GM12878 (cell line): Measurements from ENCODE around the gene PRKG1. TPM values are rescaled to one million over a fixed set of nuclear protein-coding genes. Genes with fewer than 3 reads are reported as not detected.

ENCODE experiments used
- BHLHE40 ChIP-seq, 2 experiments: fragments of 450-650 bp in 1 of 2; IDR thresholded peaks; 2 replicates each; pipeline ENCODE4 v1.6.1; 2011 to 2017; ENCODE audit warnings: low read depth in 2 of 2, borderline replicate concordance in 1 of 2, improper control_type of control experiment in 1 of 2, low read length in 1 of 2, mild to moderate bottlenecking in 1 of 2
- EGR1 ChIP-seq, 2 experiments: IDR thresholded peaks; 1 replicate in 1 of 2; 2 replicates in 1 of 2; pipeline ENCODE4 v1.6.1; 2011 to 2012; ENCODE audit warnings: low read depth in 2 of 2, low read length in 2 of 2, borderline replicate concordance in 1 of 2, mild to moderate bottlenecking in 1 of 2, moderate library complexity in 1 of 2
- MEF2A ChIP-seq: IDR thresholded peaks from 2 replicates; pipeline ENCODE4 v1.6.1; 2011; ENCODE audit warnings: low read depth, mild to moderate bottlenecking, low read length, moderate library complexity; ENCODE audit not compliant: insufficient read depth
- NBN ChIP-seq: fragments of 450-650 bp; IDR thresholded peaks from 2 replicates; pipeline ENCODE4 v1.6.1; 2016
- NFIC ChIP-seq: IDR thresholded peaks from 2 replicates; pipeline ENCODE4 v1.6.1; 2012; ENCODE audit warnings: low read depth, mild to moderate bottlenecking, inconsistent platforms, low read length, moderate library complexity
- POLR2AphosphoS2 ChIP-seq: IDR thresholded peaks from 2 replicates; pipeline ENCODE4 v1.6.1; 2011; ENCODE audit warnings: low read depth, mild to moderate bottlenecking, low read length, improper control_type of control experiment, moderate library complexity
- PRDM15 ChIP-seq: fragments of 450-650 bp; formaldehyde crosslinking; IDR thresholded peaks from 2 replicates; pipeline ENCODE4 v1.4.0; 2020; ENCODE audit warnings: mild to moderate bottlenecking, moderate library complexity
- polyA plus RNA-seq, 11 experiments: library from polyadenylated mRNA; depleted of rRNA in 4 of 11; unstranded in 6 of 11; stranded (reverse) in 5 of 11; fragments of >200 nt; fragmentation: Nextera tagmentation in 4 of 11; fragmentation: Illumina TruSeq in 1 of 11; extraction: Ambion mirVana in 4 of 11; extraction: Trizol in 1 of 11; gene quantifications; 1 replicate in 1 of 11; 2 replicates in 10 of 11; pipeline versions ENCODE4 v1.2.1 to v1.2.3, GENCODE V29; 2011 to 2016; ENCODE audit warnings: inconsistent platforms in 2 of 11, missing spikeins in 2 of 11, low read depth in 1 of 11
- total RNA-seq, 4 experiments: library from RNA; depleted of rRNA in 3 of 4; stranded (reverse); fragments of >200 nt in 3 of 4; fragmentation: Illumina TruSeq in 1 of 4; extraction: Trizol in 1 of 4; gene quantifications; 2 replicates each; pipeline versions ENCODE4 v1.2.1 to v1.2.3, GENCODE V29; 2013 to 2021
- TF ChIP-seq, protein P1 (sequence below): IDR thresholded peaks from 2 replicates; pipeline ENCODE4 v1.6.1; 2012; ENCODE audit warnings: improper control_type of control experiment, low read depth, low read length; ENCODE audit not compliant: insufficient replicate concordance
- TF ChIP-seq, protein P2 (sequence below): fragments of 450-650 bp; IDR thresholded peaks from 2 replicates; pipeline ENCODE4 v1.6.1; 2017; ENCODE audit warnings: mild to moderate bottlenecking, low read depth, inconsistent platforms; ENCODE audit not compliant: poor library complexity, severe bottlenecking

PRKG1 gene
- total and polyA plus RNA-seq, 10 of the 15 experiments (the other 5 are each of a cell fraction or from before 2014, with no cell fraction given), result 0.04 to 0.05 TPM; not detected in 8

DNA sequence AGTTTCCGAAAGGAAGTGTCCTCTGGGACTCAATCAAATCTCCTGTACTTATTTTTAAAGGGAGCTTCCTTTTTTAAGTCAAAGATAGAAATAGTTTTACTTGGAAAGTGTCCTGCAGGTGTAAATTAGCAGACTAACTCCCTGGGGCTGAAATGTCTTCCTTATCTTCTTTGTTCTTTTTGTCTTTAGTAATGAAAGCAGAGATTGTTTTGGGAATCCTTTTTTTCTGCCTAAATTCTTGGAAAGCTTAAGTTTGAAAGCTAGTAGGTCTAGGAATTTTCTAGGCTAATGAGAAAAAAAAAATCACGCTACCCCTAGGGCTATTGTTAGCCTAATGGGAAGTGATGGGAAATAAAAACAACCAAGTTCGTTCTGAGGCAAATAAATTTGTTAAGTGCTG is 764.2 kb downstream of the PRKG1 start (continued):
- TF ChIP-seq EGR1 (IDR thresholded peaks at IDR 0.05; ENCODE audit: borderline replicate concordance in 1 of 2, low read depth in 2 of 2, low read length in 2 of 2) (no peak), BHLHE40 (IDR thresholded peaks at IDR 0.05; ENCODE audit: borderline replicate concordance in 1 of 2, low read depth in 2 of 2, low read length in 1 of 2) (no peak), POLR2AphosphoS2 (no peak), PRDM15 (no peak), NFIC (no peak), NBN (no peak), MEF2A (no peak)
- TF ChIP-seq, protein P1, sequence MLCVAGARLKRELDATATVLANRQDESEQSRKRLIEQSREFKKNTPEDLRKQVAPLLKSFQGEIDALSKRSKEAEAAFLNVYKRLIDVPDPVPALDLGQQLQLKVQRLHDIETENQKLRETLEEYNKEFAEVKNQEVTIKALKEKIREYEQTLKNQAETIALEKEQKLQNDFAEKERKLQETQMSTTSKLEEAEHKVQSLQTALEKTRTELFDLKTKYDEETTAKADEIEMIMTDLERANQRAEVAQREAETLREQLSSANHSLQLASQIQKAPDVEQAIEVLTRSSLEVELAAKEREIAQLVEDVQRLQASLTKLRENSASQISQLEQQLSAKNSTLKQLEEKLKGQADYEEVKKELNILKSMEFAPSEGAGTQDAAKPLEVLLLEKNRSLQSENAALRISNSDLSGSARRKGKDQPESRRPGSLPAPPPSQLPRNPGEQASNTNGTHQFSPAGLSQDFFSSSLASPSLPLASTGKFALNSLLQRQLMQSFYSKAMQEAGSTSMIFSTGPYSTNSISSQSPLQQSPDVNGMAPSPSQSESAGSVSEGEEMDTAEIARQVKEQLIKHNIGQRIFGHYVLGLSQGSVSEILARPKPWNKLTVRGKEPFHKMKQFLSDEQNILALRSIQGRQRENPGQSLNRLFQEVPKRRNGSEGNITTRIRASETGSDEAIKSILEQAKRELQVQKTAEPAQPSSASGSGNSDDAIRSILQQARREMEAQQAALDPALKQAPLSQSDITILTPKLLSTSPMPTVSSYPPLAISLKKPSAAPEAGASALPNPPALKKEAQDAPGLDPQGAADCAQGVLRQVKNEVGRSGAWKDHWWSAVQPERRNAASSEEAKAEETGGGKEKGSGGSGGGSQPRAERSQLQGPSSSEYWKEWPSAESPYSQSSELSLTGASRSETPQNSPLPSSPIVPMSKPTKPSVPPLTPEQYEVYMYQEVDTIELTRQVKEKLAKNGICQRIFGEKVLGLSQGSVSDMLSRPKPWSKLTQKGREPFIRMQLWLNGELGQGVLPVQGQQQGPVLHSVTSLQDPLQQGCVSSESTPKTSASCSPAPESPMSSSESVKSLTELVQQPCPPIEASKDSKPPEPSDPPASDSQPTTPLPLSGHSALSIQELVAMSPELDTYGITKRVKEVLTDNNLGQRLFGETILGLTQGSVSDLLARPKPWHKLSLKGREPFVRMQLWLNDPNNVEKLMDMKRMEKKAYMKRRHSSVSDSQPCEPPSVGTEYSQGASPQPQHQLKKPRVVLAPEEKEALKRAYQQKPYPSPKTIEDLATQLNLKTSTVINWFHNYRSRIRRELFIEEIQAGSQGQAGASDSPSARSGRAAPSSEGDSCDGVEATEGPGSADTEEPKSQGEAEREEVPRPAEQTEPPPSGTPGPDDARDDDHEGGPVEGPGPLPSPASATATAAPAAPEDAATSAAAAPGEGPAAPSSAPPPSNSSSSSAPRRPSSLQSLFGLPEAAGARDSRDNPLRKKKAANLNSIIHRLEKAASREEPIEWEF, result no peak
- TF ChIP-seq, protein P2, sequence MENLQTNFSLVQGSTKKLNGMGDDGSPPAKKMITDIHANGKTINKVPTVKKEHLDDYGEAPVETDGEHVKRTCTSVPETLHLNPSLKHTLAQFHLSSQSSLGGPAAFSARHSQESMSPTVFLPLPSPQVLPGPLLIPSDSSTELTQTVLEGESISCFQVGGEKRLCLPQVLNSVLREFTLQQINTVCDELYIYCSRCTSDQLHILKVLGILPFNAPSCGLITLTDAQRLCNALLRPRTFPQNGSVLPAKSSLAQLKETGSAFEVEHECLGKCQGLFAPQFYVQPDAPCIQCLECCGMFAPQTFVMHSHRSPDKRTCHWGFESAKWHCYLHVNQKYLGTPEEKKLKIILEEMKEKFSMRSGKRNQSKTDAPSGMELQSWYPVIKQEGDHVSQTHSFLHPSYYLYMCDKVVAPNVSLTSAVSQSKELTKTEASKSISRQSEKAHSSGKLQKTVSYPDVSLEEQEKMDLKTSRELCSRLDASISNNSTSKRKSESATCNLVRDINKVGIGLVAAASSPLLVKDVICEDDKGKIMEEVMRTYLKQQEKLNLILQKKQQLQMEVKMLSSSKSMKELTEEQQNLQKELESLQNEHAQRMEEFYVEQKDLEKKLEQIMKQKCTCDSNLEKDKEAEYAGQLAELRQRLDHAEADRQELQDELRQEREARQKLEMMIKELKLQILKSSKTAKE, result no peak
